HepG2 (cell line): ENCODE results near the gene ZBED5. TPM values are rescaled to one million over a fixed set of nuclear protein-coding genes. Genes with fewer than 3 reads are reported as not detected.

Experiments used
- ATAC-seq: fragments of 200-7000 bp; cut with Tn5 transposase; 3 replicates; pipeline ENCODE4 v1.9.1; 2020; ENCODE audit warnings: mild to moderate bottlenecking, moderate library complexity
- BruUV-seq: library from RNA; stranded (reverse); fragments of 400-500 nt; replicated peaks from 2 replicates; lab custom pipeline; 2021; lab: Mats Ljungman, UMichigan
- CTCF ChIA-PET: fragments of 300-600 bp; formaldehyde crosslinking; extraction: SDS; loops from one replicate; lab custom pipeline; 2021; ENCODE audit warnings: low total read pairs, inconsistent platforms, low intra/inter-chr PET ratio; lab: Yijun Ruan, JAX
- POLR2A ChIA-PET: fragments of 350-600 bp; sonication (Branson Sonifier 250); formaldehyde crosslinking; loops from one replicate; lab custom pipeline; 2020; ENCODE audit warnings: antibody characterized with exemption, inconsistent platforms; lab: Yijun Ruan, JAX
- DNase-seq: peaks from one replicate; pipeline ENCODE4 v3.0.0-alpha.2; 2015; ENCODE audit warnings: low spot score
- FAIRE-seq: peaks from 3 replicates; lab custom pipeline; 2011; peaks lifted over from hg19 to GRCh38; lab: Jason Lieb, UNC
- H2AFZ ChIP-seq: one replicate; pipeline ENCODE4 v1.6.1; 2011; ENCODE audit warnings: low read length, inconsistent platforms
- H3K27ac ChIP-seq: fragments of 300-600 bp; 3 replicates; pipeline ENCODE4 v1.8.0; 2011; ENCODE audit warnings: mixed run types, mild to moderate bottlenecking, mixed read lengths, low read length, inconsistent platforms; ENCODE audit not compliant: insufficient read depth; ENCODE audit errors: extremely low read length
- H3K27me3 ChIP-seq, 2 experiments: fragments of 200-600 bp in 1 of 2; 2 replicates in 1 of 2; 3 replicates in 1 of 2; pipeline versions ENCODE4 v1.6.0 to v1.8.0; 2011; ENCODE audit warnings: low read length in 2 of 2, mild to moderate bottlenecking in 2 of 2, moderate library complexity in 2 of 2, inconsistent platforms in 1 of 2; ENCODE audit not compliant: insufficient read depth in 2 of 2, control insufficient read depth in 1 of 2
- H3K36me3 ChIP-seq, 2 experiments: fragments of 200-600 bp in 1 of 2; replicated peaks in 1 of 2; 2 replicates in 1 of 2; 3 replicates in 1 of 2; pipeline versions ENCODE4 v1.5.1 to v1.8.0; 2011; ENCODE audit warnings: low read length in 2 of 2, inconsistent platforms in 1 of 2; ENCODE audit not compliant: insufficient read depth in 2 of 2, control insufficient read depth in 1 of 2
- H3K4me1 ChIP-seq: 2 replicates; pipeline ENCODE4 v1.5.1; 2012; ENCODE audit warnings: low read length, inconsistent platforms; ENCODE audit not compliant: insufficient read depth
- H3K4me2 ChIP-seq: 2 replicates; pipeline ENCODE4 v1.6.0; 2011; ENCODE audit warnings: low read depth, low read length, inconsistent platforms
- H3K4me3 ChIP-seq, 3 experiments: fragments of 200-600 bp in 1 of 3; sonication (generic), shearing (Covaris generic) in 1 of 3; replicated peaks in 1 of 3; 2 replicates each; pipeline ENCODE4 v1.5.1; 2011 to 2016; ENCODE audit warnings: low read length in 3 of 3, inconsistent platforms in 2 of 3, low read depth in 2 of 3, mild to moderate bottlenecking in 2 of 3, control low read depth in 1 of 3, mixed read lengths in 1 of 3; ENCODE audit not compliant: insufficient read depth in 1 of 3
- H3K79me2 ChIP-seq: one replicate; pipeline ENCODE4 v1.6.1; 2011; ENCODE audit warnings: low read length, inconsistent platforms; ENCODE audit not compliant: insufficient read depth
- H3K9ac ChIP-seq: 2 replicates; pipeline ENCODE4 v1.6.0; 2011; ENCODE audit warnings: mild to moderate bottlenecking, low read depth, low read length, inconsistent platforms; ENCODE audit not compliant: insufficient read depth
- H3K9me3 ChIP-seq: 2 replicates; pipeline ENCODE4 v1.5.1; 2012; ENCODE audit warnings: mild to moderate bottlenecking, low read length
- H4K20me1 ChIP-seq: 2 replicates; pipeline ENCODE4 v1.6.0; 2011; ENCODE audit warnings: inconsistent platforms, mild to moderate bottlenecking, low read length, moderate library complexity; ENCODE audit not compliant: insufficient read depth
- HNF4A ChIP-seq: sonication (generic); formaldehyde crosslinking; IDR thresholded peaks from 2 replicates; pipeline ENCODE4 v1.4.0; 2020; ENCODE audit warnings: missing genetic modification reagents
- HOXD1 ChIP-seq: sonication (generic); formaldehyde crosslinking; IDR thresholded peaks from 2 replicates; pipeline ENCODE4 v1.5.0; 2020; ENCODE audit warnings: missing genetic modification reagents
- JARID2 ChIP-seq: sonication (generic); formaldehyde crosslinking; IDR thresholded peaks from 2 replicates; pipeline ENCODE4 v1.8.1; 2023; ENCODE audit warnings: missing genetic modification reagents, inconsistent platforms; ENCODE audit not compliant: insufficient replicate concordance
- KLF12 ChIP-seq: sonication (generic); formaldehyde crosslinking; IDR thresholded peaks from 2 replicates; pipeline ENCODE4 v1.4.0; 2020; ENCODE audit warnings: missing genetic modification reagents, borderline replicate concordance
- MIXL1 ChIP-seq: IDR thresholded peaks from 2 replicates; pipeline ENCODE4 v1.6.1; 2016
- NCOR1 ChIP-seq: fragments of 200-600 bp; sonication (generic); IDR thresholded peaks from 2 replicates; pipeline ENCODE4 v1.7.0; 2017; ENCODE audit warnings: antibody characterized with exemption, low read length, borderline replicate concordance
- SALL2 ChIP-seq: sonication (generic); formaldehyde crosslinking; IDR thresholded peaks from 2 replicates; pipeline ENCODE4 v1.8.1; 2023; ENCODE audit warnings: mild to moderate bottlenecking, missing genetic modification reagents, inconsistent platforms
- ZFY ChIP-seq: sonication (generic); formaldehyde crosslinking; IDR thresholded peaks from 2 replicates; pipeline ENCODE4 v1.4.0; 2020; ENCODE audit warnings: missing genetic modification reagents
- ZZZ3 ChIP-seq: sonication (generic); formaldehyde crosslinking; IDR thresholded peaks from 2 replicates; pipeline ENCODE4 v1.4.0; 2020; ENCODE audit warnings: missing genetic modification reagents, mild to moderate bottlenecking, borderline replicate concordance
- WGBS: methylation state at CpG from one replicate; pipeline ENCODE4 v1.1.6; 2017; ENCODE audit warnings: low lambda C conversion rate; 5-methylcytosine and 5-hydroxymethylcytosine counted together
- in situ Hi-C: cut with HindIII; loops from 2 replicates; pipeline ENCODE4 v1.10.0; 2017; ENCODE audit warnings: low pct_unique_long_range_greater_than_20kb; ENCODE audit not compliant: extremely low pct_ligation_motif_present
- intact Hi-C: fragments of 100-400 bp; cut with micrococcal nuclease; formaldehyde crosslinking; loops from one replicate; pipeline ENCODE4 v1.10.0; 2022; ENCODE audit not compliant: unreplicated experiment
- polyA plus RNA-seq, 8 experiments: library from polyadenylated mRNA; depleted of rRNA in 3 of 8; stranded (reverse) in 7 of 8; unstranded in 1 of 8; fragments of >200 nt; fragmentation: Illumina TruSeq in 4 of 8; extraction: Trizol in 4 of 8; gene quantifications; 2 replicates each; pipeline versions ENCODE4 v1.2.1 to v1.2.3, GENCODE V29; 2011 to 2016; ENCODE audit warnings: low read depth in 4 of 8, missing spikeins in 1 of 8, mixed read lengths in 1 of 8; ENCODE audit not compliant: insufficient read depth in 1 of 8
- total RNA-seq, 5 experiments: library from RNA; depleted of rRNA; stranded (reverse); fragments of >200 nt; fragmentation: Illumina TruSeq; extraction: Trizol; gene quantifications; 2 replicates each; pipeline ENCODE4 v1.2.3, GENCODE V29; 2016; ENCODE audit warnings: low read depth in 1 of 5
- TF ChIP-seq, protein P1 (sequence below): IDR thresholded peaks from 2 replicates; pipeline ENCODE4 v1.6.1; 2016; ENCODE audit warnings: low read depth, control low read depth
- TF ChIP-seq, protein P2 (sequence below): sonication (generic); formaldehyde crosslinking; IDR thresholded peaks from 2 replicates; pipeline ENCODE4 v1.4.0; 2020; ENCODE audit warnings: mild to moderate bottlenecking, missing genetic modification reagents, borderline replicate concordance

The ZBED5 gene
- total and polyA plus RNA-seq, 2 of the 13 experiments (the other 11 are each of a cell fraction or from before 2014, with no cell fraction given) = 18.2 to 38.6 TPM

DNA sequence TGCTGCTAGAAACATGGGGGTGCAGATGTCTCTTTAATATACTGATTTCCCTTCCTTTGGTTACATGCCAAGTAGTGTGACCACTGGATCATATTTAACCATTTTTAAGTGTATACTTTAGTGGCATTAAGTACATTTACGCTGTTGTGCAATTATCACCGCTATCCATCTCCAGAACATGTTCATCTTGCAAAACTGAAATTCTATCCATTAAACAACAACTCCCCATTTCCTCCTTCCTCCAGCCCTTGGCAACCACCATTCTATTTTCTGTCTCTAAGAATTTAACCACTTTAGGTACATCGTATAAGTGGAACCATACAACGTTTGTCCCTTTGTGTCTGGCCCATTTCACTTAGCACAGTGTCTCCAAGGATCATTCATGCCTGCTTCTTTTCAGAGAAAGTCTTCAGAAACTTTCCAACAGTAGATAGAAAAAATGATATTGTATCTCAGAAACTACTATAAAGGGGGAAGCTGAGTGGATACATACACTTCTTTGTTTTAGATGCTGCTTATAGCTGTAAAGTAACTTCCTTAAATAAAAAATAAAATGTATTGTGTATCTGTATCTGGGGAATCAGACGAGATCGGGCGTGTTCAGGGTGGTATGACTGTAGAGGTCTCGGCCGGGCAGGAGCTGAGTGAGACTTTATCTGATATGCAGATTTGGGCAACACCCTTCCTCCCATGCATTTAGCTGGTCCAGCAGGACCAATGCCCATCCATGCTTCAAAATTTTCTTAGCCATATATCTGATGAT lies 44.6 kb upstream of the ZBED5 start:
- no peaks in the 10 kb centered on the region for H3K79me2 ChIP-seq
- no peaks in the 10 kb centered on the region for H4K20me1 ChIP-seq
- H3K27ac ChIP-seq = no peak overlapping the region
- H3K36me3 ChIP-seq = no peaks in the 10 kb centered on the region
- CTCF ChIA-PET = no interaction called here
- ATAC-seq (no peak), DNase-seq (no peak), FAIRE-seq (no peak)
- H3K9ac ChIP-seq = no peak overlapping the region
- no peak for TF ChIP-seq NCOR1
- TF ChIP-seq JARID2 (CRISPR knock-in tag) = no peak
- TF ChIP-seq ZZZ3 (CRISPR knock-in tag) = no peak
- TF ChIP-seq, protein P1, sequence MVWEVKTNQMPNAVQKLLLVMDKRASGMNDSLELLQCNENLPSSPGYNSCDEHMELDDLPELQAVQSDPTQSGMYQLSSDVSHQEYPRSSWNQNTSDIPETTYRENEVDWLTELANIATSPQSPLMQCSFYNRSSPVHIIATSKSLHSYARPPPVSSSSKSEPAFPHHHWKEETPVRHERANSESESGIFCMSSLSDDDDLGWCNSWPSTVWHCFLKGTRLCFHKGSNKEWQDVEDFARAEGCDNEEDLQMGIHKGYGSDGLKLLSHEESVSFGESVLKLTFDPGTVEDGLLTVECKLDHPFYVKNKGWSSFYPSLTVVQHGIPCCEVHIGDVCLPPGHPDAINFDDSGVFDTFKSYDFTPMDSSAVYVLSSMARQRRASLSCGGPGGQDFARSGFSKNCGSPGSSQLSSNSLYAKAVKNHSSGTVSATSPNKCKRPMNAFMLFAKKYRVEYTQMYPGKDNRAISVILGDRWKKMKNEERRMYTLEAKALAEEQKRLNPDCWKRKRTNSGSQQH (CRISPR knock-in tag) = no peak
- no peak for TF ChIP-seq ZFY (CRISPR knock-in tag)
- no peak for TF ChIP-seq HNF4A (CRISPR knock-in tag)
- no peak for TF ChIP-seq KLF12 (CRISPR knock-in tag)
- no peak for TF ChIP-seq MIXL1 (CRISPR knock-in tag)
- TF ChIP-seq, protein P2, sequence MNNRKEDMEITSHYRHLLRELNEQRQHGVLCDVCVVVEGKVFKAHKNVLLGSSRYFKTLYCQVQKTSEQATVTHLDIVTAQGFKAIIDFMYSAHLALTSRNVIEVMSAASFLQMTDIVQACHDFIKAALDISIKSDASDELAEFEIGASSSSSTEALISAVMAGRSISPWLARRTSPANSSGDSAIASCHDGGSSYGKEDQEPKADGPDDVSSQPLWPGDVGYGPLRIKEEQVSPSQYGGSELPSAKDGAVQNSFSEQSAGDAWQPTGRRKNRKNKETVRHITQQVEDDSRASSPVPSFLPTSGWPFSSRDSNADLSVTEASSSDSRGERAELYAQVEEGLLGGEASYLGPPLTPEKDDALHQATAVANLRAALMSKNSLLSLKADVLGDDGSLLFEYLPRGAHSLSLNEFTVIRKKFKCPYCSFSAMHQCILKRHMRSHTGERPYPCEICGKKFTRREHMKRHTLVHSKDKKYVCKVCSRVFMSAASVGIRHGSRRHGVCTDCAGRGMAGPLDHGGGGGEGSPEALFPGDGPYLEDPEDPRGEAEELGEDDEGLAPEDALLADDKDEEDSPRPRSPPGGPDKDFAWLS (CRISPR knock-in tag) = no peak
- TF ChIP-seq SALL2 = no peak
- no peak for TF ChIP-seq HOXD1
- BruUV-seq = no TSS peak
- peaks cover 23% of the 10 kb centered on the region for H3K4me1 ChIP-seq
- POLR2A ChIA-PET = no interaction called here
- H3K4me3 ChIP-seq = no peak overlapping the region
- H3K4me2 ChIP-seq = no peak overlapping the region
- in situ Hi-C loops (no loop called here), intact Hi-C loops (no loop called here)
- WGBS = 76% methylated on average over 9 of the region's 9 CpGs
- H2AFZ ChIP-seq = no peak overlapping the region
- H3K27me3 ChIP-seq = no peaks in the 10 kb centered on the region
- no peaks in the 10 kb centered on the region for H3K9me3 ChIP-seq
